NCI-H2107 (cell line): ENCODE data around the gene SOBP.

Experiments
- DNase-seq: peaks from one replicate; lab custom pipeline; 2025; lab: John Stamatoyannopoulos, UW

Gene SOBP

GRCh38 chr6:107641071-107641470 is 151.2 kb downstream of the SOBP start:
- no peak for DNase-seq

DNA sequence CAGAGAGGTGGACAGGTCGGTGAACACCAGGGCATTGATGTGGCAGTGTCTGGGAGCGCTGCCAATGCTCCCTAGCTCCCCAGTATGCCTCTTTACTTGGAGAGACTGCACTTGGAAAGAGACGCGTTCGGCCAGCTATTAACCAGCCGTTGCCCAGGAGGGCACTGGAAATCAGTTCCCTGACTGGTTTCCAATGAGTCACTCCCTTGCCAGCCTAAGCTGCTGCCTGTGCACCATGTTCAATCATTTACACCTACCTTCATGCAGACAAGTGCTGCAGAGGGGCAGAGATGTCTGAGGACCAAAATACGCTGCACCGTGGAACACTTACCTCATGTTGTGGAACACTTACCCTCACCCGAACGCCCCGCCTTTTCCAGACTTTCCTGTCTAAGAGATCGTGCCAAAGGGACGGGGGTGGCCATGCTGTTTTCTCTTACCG is 151.6 kb downstream of the SOBP start:
- DNase-seq, result no peak

DNA sequence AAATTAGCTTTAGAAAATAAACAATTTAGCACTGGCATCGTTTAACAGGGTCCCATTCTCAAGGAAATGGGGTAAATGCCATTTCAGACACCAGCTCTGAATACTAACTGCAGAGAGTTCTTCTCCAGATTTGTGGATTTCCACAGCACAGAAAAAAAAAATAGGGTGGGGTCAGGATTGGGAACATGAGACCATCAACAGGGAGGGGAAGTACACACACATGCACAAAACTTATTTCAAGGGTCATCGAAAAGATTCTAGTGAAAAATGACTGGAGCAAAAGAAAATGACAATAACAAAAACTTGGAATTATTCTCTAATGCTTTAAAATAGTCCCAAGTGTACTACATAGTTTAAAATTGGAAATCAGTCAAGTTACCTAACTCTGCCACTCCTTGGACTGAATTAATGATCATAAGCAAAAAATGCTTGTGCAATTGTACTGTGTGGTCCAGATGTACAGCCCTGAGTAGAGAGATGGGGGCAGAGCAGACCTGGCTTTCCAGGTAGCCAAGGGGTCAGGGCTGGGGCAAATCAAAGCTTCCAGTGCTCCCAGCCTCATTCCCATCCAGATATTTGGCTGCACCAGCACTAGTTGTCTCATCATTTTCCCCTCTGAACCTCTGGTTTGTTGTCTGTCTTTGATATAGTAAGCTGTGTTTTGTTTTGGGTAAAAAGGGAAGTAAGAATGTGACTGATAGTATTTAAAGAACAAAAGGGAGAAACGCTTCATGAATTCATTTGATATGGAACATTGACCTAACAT is 152.4 kb downstream of the SOBP start:
- DNase-seq, result no peak

GRCh38 chr6:107642861-107643328 is 153.0 kb downstream of the SOBP start:
- DNase-seq, result no peak

- DNase-seq, result no peak
Measured at GRCh38 chr6:107644513-107644912, 154.6 kb downstream of the SOBP start.

- DNase-seq, result no peak
Measured at GRCh38 chr6:107645740-107646139, 155.8 kb downstream of the SOBP start.

- no peak for DNase-seq
Measured at GRCh38 chr6:107646176-107646575, 156.3 kb downstream of the SOBP start.

- DNase-seq, result no peak
Measured at GRCh38 chr6:107646776-107647438, 157.0 kb downstream of the SOBP start.

DNA sequence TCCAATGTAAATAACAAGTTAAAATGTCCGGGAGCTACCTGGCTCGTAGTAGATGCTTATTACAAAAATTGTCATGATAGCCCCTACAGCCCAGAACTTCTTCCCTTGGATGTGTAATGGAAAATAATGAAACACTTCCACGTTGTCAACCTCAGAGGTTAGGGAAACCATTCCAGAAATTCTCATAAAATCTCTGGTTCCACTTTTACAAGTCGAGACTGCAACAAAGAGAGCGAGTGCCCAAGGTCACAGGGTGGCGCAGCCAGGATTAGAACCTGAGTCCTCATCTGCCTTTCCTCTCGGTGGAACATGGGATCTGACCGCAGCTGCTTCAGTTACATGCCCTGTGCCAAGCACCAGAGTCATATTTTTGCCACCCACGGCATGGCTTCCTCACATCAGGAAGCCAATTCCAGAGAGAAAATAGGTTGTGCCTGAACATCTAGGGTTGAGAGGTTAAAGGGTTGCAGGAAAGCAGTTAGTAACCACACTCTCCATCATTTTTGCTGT is 157.6 kb downstream of the SOBP start:
- DNase-seq, result no peak

- DNase-seq, result no peak
Measured at GRCh38 chr6:107648983-107649382, 159.1 kb downstream of the SOBP start.

DNA sequence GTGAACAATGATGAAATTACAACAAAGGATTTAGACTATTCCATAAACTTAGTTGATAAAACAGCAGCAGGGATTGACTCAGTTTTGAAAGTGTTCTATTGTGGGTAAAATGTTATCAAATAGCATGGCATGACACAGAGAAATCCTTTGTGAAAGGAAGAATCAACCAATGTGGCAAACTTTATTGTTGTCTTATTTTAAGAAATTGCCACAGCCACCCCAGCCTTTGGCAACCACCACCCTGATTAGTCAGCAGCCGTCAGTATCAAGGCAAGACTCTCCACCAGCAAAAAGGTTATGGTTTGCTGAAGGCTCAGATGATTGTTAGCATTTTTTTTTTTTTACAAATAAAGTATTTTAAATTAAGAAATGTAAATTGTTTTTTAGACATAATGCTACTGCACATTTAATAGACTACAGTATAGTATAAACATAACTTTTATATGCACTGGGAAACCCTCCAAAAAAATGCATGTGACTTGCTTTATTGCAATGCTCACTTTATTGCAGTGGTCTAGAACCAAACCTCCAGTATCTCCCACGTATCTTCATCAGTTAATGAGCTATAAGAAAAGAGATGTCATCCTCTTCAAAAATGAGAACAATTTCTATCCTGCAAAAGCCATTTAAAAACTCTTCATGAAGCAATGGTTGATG is 162.7 kb downstream of the SOBP start:
- no peak for DNase-seq

DNA sequence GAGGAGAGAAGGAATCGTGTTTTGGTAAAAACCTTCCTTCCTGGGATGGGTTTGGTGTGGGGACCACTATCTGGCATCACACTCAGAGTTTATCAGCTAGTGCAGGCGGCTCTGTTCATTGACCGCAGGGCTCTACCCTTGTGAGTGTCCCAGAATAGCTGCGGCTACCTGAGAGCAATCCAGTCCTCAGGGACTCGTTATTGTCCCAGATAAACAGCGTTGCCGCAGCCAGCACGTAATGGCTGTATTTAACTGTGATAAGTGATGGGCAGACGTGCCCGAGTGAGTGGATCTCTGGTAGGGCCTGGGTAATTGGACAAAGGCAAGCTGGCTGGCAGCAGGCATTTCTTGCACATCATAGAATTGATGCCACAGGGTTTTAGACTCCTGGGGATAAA is 163.3 kb downstream of the SOBP start:
- DNase-seq, result peak; percentile 79

DNA sequence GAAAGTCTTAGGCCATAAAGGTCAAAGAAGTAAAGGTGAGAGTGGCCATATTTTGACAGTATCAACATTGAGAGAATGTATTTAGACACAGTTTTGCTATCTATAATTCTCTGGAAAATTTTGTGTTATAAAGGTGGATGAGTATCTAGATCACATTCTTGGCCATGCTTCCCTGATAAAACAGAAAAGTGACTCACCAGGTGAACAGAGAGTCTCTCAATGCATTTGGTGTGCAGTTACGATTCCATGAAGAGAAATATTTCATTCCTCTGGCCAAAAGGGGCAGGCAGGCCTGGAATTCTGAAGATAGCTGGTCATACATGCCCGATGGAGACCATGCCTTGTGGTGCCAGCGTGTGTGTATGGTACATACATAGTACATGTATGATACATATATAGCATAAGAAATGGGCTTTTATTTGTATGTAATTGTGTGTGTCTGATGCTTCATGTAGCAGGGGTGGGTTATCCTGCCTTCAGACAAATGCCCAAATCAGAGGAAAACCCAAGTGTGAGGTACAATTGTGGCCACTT is 164.0 kb downstream of the SOBP start:
- DNase-seq, result no peak

- no peak for DNase-seq
Measured at GRCh38 chr6:107654764-107655163, 164.8 kb downstream of the SOBP start.

DNA sequence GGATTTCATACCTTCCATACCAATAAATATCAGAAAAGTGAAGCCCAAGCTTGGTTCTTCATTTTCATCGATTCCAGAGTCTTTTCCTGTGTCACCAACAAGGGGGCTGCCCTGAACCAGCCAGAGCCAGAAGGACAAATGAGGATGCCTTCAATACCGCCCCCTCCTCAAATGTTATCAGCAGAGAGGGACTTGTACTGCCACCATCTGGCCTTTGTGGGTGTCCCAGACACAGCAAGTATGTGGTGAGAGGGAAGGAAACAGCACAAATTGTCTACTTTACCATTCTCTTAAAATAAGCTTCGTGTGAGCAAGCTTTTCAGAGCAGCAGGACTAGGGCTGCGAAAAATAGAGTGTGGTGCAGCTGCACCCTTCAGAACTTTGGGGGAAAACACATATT is 165.3 kb downstream of the SOBP start:
- no peak for DNase-seq

DNA sequence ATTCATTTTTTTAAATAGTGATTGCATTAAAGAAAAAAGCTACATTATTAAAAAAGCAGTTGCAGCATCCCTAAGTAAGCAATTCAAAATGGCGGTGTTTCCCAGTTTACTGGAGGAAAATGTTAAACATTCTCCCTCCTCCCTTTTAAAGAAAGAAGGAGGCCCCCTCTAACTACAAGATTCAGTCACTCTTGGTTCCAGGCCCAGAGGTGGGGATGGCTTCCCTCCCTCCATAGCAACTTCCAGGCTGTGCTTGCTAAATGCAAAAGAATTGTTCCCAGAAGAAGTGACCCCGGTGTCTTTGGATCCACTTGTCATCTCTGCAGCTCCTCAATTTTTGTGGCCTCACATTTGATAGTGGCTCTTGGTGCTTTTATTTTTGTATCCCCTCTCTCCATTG is 165.9 kb downstream of the SOBP start:
- DNase-seq, result no peak

DNA sequence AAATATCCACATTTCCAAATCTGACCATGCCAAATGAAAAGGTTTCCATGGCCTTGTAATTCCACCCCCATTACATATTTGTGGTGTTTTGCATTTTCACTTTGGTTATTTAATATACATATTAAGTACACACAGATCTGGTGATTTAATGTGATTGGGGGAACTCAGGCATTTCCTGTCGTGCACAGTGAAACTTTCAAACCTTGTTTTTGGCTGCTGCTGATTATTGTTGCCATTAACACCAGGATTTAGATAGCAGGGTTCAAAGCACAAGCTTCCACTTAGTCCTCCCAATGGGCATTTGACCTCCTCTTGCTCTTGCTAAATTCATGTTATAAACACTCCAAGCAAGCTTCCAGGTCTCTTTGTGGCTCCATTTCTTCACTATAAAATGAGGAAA is 166.5 kb downstream of the SOBP start:
- DNase-seq, result no peak

DNA sequence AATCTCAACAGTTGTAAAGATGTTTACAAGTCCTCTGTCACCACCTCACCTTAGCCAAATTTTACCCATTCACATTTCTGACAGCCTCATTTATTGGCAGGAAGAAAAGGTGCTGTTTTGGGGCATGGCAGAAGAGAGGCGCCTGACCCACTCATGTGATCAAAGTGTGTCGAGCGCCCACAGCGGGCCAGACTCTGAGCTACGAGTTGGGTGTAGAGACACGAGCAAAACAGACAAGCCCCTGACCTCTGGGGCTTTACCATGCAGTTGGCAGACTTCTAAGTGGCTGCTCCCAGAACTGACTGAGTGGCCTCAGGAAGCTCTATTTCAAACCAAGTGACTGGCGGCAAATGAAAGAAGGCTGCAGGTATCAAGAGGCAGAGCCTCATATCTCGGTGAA is 167.0 kb downstream of the SOBP start:
- DNase-seq, result no peak

DNA sequence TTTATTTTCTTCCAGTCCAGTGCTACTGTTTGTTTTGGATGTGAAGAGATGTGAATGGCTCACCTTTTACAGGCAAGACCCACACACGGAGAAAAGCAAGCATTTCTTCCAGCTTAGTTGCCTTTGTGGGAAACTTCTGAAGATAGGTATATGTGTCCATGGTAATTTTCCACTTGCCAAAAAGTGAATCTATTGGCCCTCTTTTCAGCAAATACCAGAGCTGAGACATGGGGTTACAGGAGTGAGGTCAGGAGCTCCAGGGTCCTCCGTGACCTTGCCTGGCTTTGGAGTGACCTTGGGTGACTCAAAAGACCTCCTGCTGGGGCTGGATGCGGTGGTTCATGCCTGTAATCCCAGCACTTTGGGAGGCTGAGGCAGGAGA is 167.4 kb downstream of the SOBP start:
- no peak for DNase-seq

DNA sequence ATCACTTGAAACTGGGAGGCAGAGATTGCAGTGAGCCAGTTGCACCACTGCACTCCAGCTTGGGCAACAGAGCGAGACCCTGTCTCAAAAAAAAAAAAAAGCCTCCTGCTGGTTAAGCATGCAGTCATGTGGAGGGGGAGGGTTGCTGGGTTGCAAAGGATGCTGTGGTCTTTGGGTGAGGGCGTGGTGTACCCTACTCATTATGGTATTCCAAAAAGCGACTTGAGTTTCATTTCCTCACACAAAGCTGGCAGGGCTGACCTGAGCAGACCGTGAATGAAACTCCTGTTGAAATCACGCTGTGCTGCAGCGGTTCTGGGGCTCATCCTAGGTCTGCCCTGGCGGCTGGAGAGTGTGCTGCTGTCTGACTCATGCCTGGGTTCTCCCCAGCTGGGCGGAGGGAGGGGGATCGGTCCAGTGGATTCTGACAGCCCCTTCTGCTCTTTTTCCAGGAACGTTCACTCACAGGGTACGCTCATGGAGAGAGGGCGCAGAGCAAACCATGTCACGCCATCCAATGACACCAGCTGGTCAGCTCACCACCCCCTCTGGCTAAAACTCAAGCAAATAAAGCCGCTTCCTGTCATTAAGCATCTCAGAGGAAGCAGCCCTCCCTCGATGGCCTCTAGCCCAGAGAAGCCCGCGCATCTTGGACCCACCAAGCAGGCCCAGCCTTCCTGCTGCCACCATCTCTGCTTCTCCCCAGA is 168.0 kb downstream of the SOBP start:
- peak; percentile 12 for DNase-seq

DNA sequence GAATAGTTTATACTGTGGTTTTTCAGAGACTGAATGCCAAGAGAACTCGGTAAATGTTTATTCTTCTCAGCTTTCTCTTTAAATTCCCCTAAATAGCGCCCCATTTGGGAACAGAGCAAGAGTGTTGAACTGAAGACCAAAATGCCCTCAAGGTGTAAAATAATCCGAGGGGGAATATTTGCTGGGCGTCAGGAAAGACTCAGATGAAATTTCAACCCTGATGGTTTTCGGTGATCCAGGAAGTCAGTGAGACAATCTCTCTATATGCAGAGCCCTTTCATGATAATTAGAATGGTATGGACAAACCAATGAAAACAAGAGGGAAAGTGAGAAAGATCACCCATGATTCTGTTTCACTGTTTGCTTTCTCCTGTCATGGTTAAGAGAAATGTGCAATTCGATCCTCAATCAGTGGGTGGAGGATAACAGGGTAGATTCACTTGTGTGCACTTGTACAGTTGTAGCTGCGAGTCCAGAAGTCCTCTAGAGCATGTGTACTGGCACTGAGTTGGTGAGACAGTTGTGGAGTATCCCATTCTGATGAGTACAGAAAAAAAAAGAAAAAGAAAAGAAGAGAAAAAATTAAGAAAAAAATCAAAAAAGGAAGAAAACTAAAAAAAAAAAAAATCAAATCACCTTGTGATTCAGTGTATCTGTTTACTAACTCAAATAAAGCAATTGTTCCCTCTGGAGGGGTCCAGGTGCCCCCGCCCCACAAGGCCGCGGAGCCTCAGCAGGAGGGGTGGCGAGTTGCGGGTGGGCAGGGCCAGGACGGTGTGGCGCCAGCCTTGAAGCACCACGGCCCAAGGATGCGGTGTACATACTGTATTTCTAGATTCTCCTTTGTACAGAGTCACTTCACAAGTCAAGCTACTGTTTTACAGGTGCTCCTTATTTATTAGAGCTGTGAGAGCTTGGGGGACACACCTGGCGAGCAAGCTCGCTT is 169.3 kb downstream of the SOBP start:
- DNase-seq, result peak; percentile 70
